Activated CD4-positive, CD25-positive, alpha-beta regulatory T cell (primary cell): Measurements from ENCODE around the gene TPGS1.

Experiments used
- DNase-seq, 4 experiments: peaks; one replicate each; lab custom pipeline; 2025; lab: John Stamatoyannopoulos, UW

Gene TPGS1

DNA sequence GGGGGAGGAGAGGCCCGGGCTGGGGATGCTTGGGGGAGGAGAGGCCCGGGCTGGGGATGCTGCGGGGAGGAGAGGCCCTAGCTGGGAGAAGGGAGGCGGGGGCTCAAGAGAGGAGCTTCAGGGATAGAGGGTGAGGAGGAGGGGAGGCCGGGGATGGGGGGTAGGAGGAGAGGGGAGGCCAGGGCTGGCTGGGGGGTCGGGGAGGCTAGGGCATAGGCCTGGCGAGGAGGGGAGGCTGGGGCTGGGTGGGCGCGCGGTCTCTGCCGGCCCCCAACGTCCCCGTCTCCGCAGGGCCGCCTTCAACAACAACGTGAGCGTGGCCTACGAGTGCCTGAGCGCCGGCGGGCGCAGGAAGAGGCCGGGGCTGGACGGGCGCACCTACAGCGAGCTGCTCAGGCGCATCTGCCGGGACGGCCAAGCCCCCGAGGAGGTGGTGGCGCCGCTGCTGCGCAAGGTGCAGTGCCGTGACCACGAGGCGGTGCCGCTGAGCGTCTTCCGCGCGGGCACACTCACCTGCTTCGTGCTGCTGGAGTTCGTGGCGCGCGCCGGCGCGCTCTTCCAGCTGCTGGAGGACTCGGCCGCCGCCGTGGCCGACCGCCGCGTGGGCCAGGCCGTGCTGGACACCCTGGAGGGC, 11.4 kb downstream of the TPGS1 start:
- peak in 3 of 4 experiments; percentile 21 to 49 (median 48) for DNase-seq

GRCh38 chr19:519449-519865, 12.2 kb downstream of the TPGS1 start:
- no peak for DNase-seq

- no peak for DNase-seq
Observed at GRCh38 chr19:522726-523125, 15.4 kb downstream of the TPGS1 start.

DNA sequence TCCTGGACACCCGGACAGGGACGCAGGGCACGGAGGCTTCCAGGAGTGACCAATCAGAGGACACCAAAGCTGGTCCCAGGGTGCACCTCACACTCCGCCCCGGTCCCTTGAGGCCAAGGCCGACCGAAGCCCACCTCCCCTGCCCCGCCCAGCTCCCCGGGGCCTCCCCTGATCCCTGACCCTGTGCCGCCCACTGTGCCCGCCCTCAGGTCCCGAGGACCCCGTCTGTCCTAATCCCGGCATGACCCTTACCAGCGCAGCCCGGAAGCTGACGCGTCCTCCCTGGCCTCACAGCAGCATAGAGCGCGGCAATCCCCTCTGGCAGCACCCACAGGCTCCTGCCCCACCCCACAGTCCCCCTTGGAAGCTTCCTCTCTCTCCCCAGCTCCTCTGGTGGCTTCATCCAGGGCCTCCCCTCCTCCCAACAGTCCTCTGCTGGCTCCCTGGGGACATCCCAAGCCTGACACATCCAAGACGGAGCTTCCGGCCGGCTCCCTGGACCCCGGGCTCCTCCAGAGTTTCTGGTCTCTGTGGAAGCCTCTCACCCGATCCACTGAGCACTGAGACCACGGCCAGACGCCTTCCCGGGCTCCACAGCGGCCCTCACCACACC, 16.9 kb downstream of the TPGS1 start:
- DNase-seq = no peak

- no peak for DNase-seq
Observed at GRCh38 chr19:525029-525428, 17.7 kb downstream of the TPGS1 start.

DNA sequence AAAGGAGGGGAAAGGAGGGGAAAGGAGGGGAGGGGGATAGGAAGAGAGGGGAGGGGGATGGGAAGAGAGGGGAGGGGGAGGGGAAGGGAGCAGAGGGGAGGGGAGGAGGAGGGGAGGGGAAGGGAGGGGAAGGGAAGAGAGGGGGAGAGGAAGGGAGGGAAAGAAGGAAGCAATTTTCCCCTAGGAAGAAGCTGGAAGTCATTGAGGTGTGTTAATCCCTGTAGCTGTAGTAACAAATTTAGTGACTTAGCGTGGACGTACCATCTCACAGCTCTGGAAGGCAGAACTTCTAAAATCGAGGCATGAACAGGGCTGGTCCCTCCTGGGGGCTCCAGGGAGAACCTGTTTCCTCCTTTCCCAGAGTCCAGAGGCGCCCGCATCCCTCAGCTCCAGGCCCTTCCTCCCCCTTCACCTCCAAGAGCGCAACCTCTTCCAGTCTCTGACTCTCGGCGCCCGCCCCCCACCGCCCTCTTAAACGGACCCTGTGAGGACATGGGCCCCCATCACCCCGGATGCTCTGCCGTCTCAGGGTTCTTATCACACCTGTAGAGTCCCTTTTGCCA, 18.6 kb downstream of the TPGS1 start:
- DNase-seq = no peak

DNA sequence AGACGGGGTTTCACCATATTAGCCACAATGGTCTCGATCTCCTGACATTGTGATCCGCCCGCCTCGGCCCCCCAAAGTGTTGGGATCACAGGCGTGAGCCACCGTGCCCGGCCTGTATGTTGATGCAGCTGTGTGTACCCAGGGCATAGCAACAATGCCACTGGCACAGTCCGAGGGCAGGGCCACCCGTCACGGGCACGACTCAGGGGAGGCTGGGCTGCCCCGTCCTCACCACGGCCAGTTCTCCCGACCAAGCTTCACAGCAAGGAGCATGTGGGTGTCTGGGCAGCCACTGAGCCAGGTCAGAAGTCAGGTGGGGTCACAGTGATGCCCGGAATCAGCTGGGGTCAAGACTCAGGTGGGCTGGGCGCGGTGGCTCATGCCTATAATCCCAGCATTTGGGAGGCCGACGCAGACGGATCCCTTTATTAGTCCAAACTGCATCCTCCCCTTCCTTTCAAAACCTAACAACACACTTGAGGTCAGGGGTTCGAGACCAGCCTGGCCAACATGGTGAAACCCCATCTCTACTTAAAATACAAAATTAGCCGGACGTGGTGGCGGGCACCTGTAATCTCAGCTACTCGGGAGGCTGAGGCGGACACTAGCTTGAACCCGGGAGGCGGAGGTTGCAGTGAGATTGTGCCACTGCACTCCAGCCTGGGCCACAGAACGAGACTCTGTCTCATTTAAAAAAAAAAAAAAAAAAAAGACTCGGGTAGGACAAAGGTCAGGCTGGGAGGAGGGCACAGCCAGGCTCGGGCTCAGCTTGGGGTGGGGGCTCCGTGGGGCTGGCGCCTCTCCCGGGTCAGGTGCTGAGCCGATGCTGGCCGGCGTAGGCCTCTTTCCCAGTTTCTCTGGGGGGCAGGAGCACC, 23.1 kb downstream of the TPGS1 start:
- no peak for DNase-seq

GRCh38 chr19:531009-531752, 23.9 kb downstream of the TPGS1 start:
- peak; percentile 69 to 90 (median 76) for DNase-seq

DNA sequence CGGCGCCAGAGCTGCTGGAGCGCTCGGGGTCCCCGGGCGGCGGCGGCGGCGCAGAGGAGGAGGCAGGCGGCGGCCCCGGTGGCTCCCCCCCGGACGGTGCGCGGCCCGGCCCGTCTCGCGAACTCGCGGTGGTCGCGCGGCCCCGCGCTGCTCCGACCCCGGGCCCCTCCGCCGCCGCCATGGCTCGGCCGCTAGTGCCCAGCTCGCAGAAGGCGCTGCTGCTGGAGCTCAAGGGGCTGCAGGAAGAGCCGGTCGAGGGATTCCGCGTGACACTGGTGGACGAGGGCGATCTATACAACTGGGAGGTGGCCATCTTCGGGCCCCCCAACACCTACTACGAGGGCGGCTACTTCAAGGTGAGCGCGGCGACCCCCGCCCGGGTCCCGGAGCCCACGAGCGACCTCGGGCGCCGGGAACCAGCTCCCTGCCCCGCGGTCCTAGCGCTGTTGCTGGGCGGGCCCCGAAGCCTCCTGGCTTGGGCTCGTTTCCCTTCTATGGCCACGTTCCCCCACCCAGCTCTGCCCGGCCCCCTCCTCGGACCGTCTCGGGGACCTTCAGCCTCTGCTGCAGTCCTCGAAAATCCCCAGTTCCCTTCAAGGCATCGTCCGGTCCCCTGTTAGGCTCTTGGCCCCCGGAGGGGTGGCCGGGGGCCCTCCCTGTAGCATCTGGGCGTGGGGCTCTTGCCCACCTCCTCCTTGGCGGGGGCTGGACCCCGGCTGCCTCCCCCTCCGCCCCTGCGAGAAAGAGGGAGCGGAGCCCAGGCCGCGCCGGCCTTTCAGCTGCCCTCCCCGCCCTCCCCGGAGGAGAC, 24.7 kb downstream of the TPGS1 start, which contains the start of gene CDC34:
Gene CDC34 (plus strand): TSS at position 8 of the 808 bp plus-strand sequence. CDS start 172 bp downstream, at position 180.
- no peak for DNase-seq

DNA sequence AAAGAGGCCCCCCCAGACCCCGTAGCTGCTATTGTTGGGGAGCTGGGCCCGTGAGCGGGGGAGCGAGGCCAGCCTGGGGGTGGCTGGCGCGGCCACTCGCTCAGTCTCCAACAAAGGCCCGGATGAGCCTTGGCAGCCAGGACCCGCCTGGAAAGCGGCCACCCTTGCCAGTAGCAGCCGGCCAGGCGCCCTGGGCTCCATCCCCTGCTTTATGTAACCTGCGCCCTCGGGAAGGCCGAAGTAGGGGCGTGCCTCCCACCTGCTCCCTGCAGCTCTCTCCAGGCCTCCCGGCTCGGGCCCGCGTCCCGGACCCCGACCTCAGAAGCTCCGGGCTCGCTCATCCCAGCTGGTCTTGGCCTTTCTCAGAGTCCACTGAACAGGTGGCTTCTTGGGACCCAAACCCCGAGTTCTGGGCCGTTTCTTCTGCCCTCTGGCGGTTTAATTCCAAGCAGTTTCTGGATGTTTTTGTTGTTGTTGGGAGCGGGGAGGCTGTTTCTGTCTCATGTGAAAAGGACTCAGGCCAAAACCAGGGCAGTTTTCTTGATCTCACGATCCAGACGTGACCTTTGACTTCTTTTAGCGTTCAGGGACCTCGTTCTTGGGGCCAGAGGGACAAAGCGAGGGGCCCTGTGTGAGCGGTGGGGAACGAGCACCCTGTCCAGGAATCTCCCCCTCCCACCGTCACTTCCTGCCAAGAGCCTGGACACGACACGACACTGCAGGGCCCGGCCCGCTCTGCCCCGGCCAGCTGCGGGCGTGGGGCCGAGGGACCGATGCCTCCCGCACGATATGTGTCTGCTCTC, 25.5 kb downstream of the TPGS1 start:
- no peak for DNase-seq

- no peak for DNase-seq
Observed at GRCh38 chr19:533364-534058, 26.2 kb downstream of the TPGS1 start.

GRCh38 chr19:534088-534487, 26.8 kb downstream of the TPGS1 start:
- no peak for DNase-seq

GRCh38 chr19:535017-535835, 27.9 kb downstream of the TPGS1 start:
- DNase-seq = no peak

- DNase-seq = no peak
Observed at GRCh38 chr19:536031-536880, 29.0 kb downstream of the TPGS1 start.

DNA sequence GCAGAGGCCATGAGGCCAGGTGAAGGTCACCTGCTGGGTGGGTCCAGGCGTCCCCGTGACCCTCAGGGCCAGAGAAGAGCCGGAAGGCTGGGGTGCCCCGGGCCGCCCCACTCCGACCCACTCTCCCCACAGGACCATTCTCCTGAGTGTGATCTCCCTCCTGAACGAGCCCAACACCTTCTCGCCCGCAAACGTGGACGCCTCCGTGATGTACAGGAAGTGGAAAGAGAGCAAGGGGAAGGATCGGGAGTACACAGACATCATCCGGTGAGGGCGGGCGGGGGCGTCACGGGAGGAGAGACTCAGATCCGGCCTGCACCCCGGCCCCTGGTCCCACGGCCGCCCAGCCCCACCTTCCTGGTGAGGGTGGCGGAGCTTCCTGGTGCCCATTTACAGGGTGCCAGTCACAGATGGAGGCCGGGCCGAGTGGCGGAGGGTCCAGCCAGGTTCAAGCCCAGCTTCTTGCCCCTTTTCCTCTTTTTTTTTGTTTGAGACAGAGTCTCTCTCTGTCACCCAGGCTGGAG, 29.6 kb downstream of the TPGS1 start:
- DNase-seq = no peak

DNA sequence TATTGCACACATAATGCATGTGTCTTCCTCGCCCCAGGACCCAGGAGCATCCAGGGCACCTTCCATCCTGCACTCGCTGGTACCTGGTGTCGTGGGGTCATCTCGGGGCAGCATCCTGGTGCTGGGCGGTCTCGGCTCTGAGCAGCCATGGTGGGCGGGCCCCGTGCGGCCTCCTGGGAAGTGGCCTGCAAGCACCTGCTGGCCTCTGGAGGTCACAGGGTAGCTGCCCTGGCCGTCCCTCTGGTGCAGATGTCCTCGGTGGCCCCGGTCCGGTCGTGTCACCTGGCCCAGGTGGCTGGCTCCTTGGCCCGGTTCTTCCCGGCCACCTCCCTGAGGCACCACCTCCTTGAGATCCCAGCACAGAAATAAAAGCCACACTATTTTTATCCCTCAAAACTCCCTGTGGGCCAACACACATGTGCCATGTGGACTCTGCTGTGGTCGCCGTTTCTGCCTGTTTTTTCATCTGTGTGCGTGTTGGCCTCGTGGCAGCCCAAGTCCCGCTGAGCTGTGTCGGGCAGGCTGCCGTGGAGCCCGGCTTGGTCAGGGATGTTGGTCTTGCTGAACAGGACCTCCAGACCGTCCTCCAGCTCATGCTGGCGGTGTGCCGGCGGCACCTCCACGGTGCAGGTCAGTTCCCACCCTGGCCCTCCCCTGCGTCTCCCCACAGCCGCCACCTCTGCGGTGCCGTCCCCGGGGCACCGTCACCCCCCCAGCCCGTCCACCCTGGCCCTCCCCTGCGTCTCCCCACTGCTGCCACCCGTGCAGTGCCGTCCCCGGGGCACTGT, 31.5 kb downstream of the TPGS1 start:
- DNase-seq = no peak
